HepG2 (cell line): ENCODE measurements around the gene TAF12. TPM values are rescaled to one million over a fixed set of nuclear protein-coding genes. Genes with fewer than 3 reads are reported as not detected.
A peak's percentile ranks its signal among the peaks of the same experiment; 100 is the strongest.

Experiments
- ARNTL ChIP-seq: sonication (generic); formaldehyde crosslinking; IDR thresholded peaks from 2 replicates; pipeline ENCODE4 v1.4.0; 2020; ENCODE audit warnings: mild to moderate bottlenecking, missing genetic modification reagents
- DR1 ChIP-seq: sonication (generic); formaldehyde crosslinking; IDR thresholded peaks from 2 replicates; pipeline ENCODE4 v1.8.0; 2021; ENCODE audit warnings: mild to moderate bottlenecking, missing genetic modification reagents, inconsistent platforms
- ELF3 ChIP-seq: IDR thresholded peaks from 2 replicates; pipeline ENCODE4 v1.6.1; 2016; ENCODE audit warnings: missing genetic modification reagents, missing compliant biosample characterization
- FIP1L1 ChIP-seq: fragments of 200-400 bp; formaldehyde crosslinking; IDR thresholded peaks from 2 replicates; pipeline ENCODE4 v1.6.1; 2018; ENCODE audit warnings: low read depth, mild to moderate bottlenecking, low read length, moderate library complexity, borderline replicate concordance; ENCODE audit not compliant: insufficient read depth
- FOXP1 ChIP-seq, 2 experiments: fragments of 450-650 bp in 1 of 2; IDR thresholded peaks; 2 replicates each; pipeline ENCODE4 v1.6.1; 2017 to 2018; ENCODE audit warnings: antibody characterized with exemption in 1 of 2
- GZF1 ChIP-seq: sonication (generic); formaldehyde crosslinking; IDR thresholded peaks from 2 replicates; pipeline ENCODE4 v1.5.1; 2020; ENCODE audit warnings: mild to moderate bottlenecking, missing genetic modification reagents
- HHEX ChIP-seq: IDR thresholded peaks from 2 replicates; pipeline ENCODE4 v1.6.1; 2016; ENCODE audit warnings: control low read depth
- IRF2 ChIP-seq: IDR thresholded peaks from 2 replicates; pipeline ENCODE4 v1.6.1; 2018; ENCODE audit warnings: missing genetic modification reagents, missing compliant biosample characterization
- SMAD9 ChIP-seq: sonication (generic); formaldehyde crosslinking; IDR thresholded peaks from 2 replicates; pipeline ENCODE4 v1.5.1; 2020; ENCODE audit warnings: mild to moderate bottlenecking, missing genetic modification reagents
- SP4 ChIP-seq: sonication (generic); formaldehyde crosslinking; IDR thresholded peaks from 2 replicates; pipeline ENCODE4 v1.8.1; 2023; ENCODE audit warnings: mild to moderate bottlenecking, missing genetic modification reagents
- ZMYM2 ChIP-seq: sonication (generic); formaldehyde crosslinking; IDR thresholded peaks from 2 replicates; pipeline ENCODE4 v1.8.0; 2022; ENCODE audit warnings: mild to moderate bottlenecking, missing genetic modification reagents
- ZNF709 ChIP-seq: sonication (generic); formaldehyde crosslinking; IDR thresholded peaks from 2 replicates; pipeline ENCODE4 v1.5.0; 2020; ENCODE audit warnings: mild to moderate bottlenecking, missing genetic modification reagents
- ZNF782 ChIP-seq: sonication (generic); formaldehyde crosslinking; IDR thresholded peaks from 2 replicates; pipeline ENCODE4 v1.4.0; 2020; ENCODE audit warnings: missing genetic modification reagents, mild to moderate bottlenecking, borderline replicate concordance
- polyA plus RNA-seq, 8 experiments: library from polyadenylated mRNA; depleted of rRNA in 3 of 8; stranded (reverse) in 7 of 8; unstranded in 1 of 8; fragments of >200 nt; fragmentation: Illumina TruSeq in 4 of 8; extraction: Trizol in 4 of 8; gene quantifications; 2 replicates each; pipeline versions ENCODE4 v1.2.1 to v1.2.3, GENCODE V29; 2011 to 2016; ENCODE audit warnings: low read depth in 4 of 8, missing spikeins in 1 of 8, mixed read lengths in 1 of 8; ENCODE audit not compliant: insufficient read depth in 1 of 8
- total RNA-seq, 5 experiments: library from RNA; depleted of rRNA; stranded (reverse); fragments of >200 nt; fragmentation: Illumina TruSeq; extraction: Trizol; gene quantifications; 2 replicates each; pipeline ENCODE4 v1.2.3, GENCODE V29; 2016; ENCODE audit warnings: low read depth in 1 of 5
- TF ChIP-seq, protein P1 (sequence below): sonication (generic); formaldehyde crosslinking; IDR thresholded peaks from 2 replicates; pipeline ENCODE4 v1.4.0; 2020; ENCODE audit warnings: missing genetic modification reagents, borderline replicate concordance
- TF ChIP-seq, protein P2 (sequence below), 2 experiments: sonication (generic) in 1 of 2; formaldehyde crosslinking in 1 of 2; IDR thresholded peaks; 2 replicates each; pipeline versions ENCODE4 v1.5.1 to v1.6.1; 2011 to 2020; ENCODE audit warnings: borderline replicate concordance in 1 of 2, low read depth in 1 of 2, low read length in 1 of 2, mild to moderate bottlenecking in 1 of 2, missing genetic modification reagents in 1 of 2, moderate library complexity in 1 of 2
- TF ChIP-seq, protein P3 (sequence below): IDR thresholded peaks from 2 replicates; pipeline ENCODE4 v1.6.1; 2016; ENCODE audit warnings: low read depth, missing genetic modification reagents, missing compliant biosample characterization
- TF ChIP-seq, protein P4 (sequence below): sonication (generic); formaldehyde crosslinking; IDR thresholded peaks from 2 replicates; pipeline ENCODE4 v1.4.0; 2020; ENCODE audit warnings: missing genetic modification reagents, borderline replicate concordance

The TAF12 gene
- total and polyA plus RNA-seq, 2 of the 13 experiments (the other 11 are each of a cell fraction or from before 2014, with no cell fraction given) = 16.3 to 17.1 TPM

DNA sequence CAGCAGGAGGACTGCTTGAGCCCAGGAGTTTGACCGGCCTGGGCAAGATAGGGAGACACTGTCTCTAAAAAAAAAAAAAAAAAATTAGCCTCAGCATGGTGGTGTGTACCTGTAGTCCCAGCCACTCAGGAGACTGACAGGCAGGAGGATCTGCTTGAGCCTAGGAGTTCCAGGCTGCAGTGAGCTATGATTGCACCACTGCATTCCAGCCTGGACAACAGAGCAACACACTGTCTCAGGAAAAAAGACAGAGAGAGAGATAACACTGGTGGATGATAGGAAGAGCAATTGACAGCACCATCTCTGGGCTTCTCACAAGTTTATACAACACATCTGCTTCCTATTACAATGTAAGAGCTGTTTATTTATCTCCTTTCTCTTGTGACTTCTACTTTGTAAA, 3.2 kb upstream of the TAF12 start (continued):
- TF ChIP-seq DR1 (CRISPR knock-in tag) (no peak), SMAD9 (CRISPR knock-in tag) (no peak), ZNF709 (CRISPR knock-in tag) (no peak), FIP1L1 (no peak), SP4 (no peak), HHEX (CRISPR knock-in tag) (no peak), FOXP1 (IDR thresholded peaks at IDR 0.05) (peak; percentile 71; the same call in 1 of the 2 replicates), FOXP1 (CRISPR knock-in tag; IDR thresholded peaks at IDR 0.05) (0 out of 2 replicates have a peak, but pooled peaks have one; percentile 46), ELF3 (CRISPR knock-in tag) (0 out of 2 replicates have a peak, but pooled peaks have one; percentile 14), IRF2 (CRISPR knock-in tag) (peak; percentile 72), ZMYM2 (CRISPR knock-in tag) (no peak), ARNTL (no peak), ZNF782 (CRISPR knock-in tag) (no peak), GZF1 (no peak)
- TF ChIP-seq, protein P1, sequence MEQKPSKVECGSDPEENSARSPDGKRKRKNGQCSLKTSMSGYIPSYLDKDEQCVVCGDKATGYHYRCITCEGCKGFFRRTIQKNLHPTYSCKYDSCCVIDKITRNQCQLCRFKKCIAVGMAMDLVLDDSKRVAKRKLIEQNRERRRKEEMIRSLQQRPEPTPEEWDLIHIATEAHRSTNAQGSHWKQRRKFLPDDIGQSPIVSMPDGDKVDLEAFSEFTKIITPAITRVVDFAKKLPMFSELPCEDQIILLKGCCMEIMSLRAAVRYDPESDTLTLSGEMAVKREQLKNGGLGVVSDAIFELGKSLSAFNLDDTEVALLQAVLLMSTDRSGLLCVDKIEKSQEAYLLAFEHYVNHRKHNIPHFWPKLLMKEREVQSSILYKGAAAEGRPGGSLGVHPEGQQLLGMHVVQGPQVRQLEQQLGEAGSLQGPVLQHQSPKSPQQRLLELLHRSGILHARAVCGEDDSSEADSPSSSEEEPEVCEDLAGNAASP (CRISPR knock-in tag) = no peak
- TF ChIP-seq, protein P2, sequence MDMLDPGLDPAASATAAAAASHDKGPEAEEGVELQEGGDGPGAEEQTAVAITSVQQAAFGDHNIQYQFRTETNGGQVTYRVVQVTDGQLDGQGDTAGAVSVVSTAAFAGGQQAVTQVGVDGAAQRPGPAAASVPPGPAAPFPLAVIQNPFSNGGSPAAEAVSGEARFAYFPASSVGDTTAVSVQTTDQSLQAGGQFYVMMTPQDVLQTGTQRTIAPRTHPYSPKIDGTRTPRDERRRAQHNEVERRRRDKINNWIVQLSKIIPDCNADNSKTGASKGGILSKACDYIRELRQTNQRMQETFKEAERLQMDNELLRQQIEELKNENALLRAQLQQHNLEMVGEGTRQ (IDR thresholded peaks at IDR 0.05; ENCODE audit: low read depth, low read length) = no peak
- TF ChIP-seq, protein P2 (CRISPR knock-in tag; IDR thresholded peaks at IDR 0.05; ENCODE audit: borderline replicate concordance) = no peak
- TF ChIP-seq, protein P3, sequence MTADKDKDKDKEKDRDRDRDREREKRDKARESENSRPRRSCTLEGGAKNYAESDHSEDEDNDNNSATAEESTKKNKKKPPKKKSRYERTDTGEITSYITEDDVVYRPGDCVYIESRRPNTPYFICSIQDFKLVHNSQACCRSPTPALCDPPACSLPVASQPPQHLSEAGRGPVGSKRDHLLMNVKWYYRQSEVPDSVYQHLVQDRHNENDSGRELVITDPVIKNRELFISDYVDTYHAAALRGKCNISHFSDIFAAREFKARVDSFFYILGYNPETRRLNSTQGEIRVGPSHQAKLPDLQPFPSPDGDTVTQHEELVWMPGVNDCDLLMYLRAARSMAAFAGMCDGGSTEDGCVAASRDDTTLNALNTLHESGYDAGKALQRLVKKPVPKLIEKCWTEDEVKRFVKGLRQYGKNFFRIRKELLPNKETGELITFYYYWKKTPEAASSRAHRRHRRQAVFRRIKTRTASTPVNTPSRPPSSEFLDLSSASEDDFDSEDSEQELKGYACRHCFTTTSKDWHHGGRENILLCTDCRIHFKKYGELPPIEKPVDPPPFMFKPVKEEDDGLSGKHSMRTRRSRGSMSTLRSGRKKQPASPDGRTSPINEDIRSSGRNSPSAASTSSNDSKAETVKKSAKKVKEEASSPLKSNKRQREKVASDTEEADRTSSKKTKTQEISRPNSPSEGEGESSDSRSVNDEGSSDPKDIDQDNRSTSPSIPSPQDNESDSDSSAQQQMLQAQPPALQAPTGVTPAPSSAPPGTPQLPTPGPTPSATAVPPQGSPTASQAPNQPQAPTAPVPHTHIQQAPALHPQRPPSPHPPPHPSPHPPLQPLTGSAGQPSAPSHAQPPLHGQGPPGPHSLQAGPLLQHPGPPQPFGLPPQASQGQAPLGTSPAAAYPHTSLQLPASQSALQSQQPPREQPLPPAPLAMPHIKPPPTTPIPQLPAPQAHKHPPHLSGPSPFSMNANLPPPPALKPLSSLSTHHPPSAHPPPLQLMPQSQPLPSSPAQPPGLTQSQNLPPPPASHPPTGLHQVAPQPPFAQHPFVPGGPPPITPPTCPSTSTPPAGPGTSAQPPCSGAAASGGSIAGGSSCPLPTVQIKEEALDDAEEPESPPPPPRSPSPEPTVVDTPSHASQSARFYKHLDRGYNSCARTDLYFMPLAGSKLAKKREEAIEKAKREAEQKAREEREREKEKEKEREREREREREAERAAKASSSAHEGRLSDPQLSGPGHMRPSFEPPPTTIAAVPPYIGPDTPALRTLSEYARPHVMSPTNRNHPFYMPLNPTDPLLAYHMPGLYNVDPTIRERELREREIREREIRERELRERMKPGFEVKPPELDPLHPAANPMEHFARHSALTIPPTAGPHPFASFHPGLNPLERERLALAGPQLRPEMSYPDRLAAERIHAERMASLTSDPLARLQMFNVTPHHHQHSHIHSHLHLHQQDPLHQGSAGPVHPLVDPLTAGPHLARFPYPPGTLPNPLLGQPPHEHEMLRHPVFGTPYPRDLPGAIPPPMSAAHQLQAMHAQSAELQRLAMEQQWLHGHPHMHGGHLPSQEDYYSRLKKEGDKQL = no peak
- TF ChIP-seq, protein P4, sequence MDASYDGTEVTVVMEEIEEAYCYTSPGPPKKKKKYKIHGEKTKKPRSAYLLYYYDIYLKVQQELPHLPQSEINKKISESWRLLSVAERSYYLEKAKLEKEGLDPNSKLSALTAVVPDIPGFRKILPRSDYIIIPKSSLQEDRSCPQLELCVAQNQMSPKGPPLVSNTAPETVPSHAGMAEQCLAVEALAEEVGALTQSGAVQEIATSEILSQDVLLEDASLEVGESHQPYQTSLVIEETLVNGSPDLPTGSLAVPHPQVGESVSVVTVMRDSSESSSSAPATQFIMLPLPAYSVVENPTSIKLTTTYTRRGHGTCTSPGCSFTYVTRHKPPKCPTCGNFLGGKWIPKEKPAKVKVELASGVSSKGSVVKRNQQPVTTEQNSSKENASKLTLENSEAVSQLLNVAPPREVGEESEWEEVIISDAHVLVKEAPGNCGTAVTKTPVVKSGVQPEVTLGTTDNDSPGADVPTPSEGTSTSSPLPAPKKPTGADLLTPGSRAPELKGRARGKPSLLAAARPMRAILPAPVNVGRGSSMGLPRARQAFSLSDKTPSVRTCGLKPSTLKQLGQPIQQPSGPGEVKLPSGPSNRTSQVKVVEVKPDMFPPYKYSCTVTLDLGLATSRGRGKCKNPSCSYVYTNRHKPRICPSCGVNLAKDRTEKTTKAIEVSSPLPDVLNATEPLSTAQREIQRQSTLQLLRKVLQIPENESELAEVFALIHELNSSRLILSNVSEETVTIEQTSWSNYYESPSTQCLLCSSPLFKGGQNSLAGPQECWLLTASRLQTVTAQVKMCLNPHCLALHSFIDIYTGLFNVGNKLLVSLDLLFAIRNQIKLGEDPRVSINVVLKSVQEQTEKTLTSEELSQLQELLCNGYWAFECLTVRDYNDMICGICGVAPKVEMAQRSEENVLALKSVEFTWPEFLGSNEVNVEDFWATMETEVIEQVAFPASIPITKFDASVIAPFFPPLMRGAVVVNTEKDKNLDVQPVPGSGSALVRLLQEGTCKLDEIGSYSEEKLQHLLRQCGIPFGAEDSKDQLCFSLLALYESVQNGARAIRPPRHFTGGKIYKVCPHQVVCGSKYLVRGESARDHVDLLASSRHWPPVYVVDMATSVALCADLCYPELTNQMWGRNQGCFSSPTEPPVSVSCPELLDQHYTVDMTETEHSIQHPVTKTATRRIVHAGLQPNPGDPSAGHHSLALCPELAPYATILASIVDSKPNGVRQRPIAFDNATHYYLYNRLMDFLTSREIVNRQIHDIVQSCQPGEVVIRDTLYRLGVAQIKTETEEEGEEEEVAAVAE (CRISPR knock-in tag) = no peak
